HL-60 (cell line): ENCODE data around the gene ALDH1A1.

Source experiments
- DNase-seq, 2 experiments: peaks; one replicate each; pipeline ENCODE4 v3.0.0-alpha.2; 2010 to 2020; ENCODE audit warnings: low read depth in 1 of 2, low spot score in 1 of 2
- H3K27ac ChIP-seq: fragments of 250-450 bp; sonication (Bioruptor Pico); replicated peaks from 2 replicates; pipeline ENCODE4 v1.5.1; 2020; ENCODE audit warnings: mild to moderate bottlenecking, moderate library complexity
- H3K27me3 ChIP-seq: fragments of 250-450 bp; sonication (Bioruptor Pico); 2 replicates; pipeline ENCODE4 v1.5.1; 2021; ENCODE audit warnings: mild to moderate bottlenecking, moderate library complexity; ENCODE audit not compliant: insufficient read depth, poor library complexity, severe bottlenecking
- H3K4me3 ChIP-seq: replicated peaks from 2 replicates; pipeline ENCODE4 v1.5.1; 2011; ENCODE audit warnings: mild to moderate bottlenecking, control low read depth, low read length; ENCODE audit not compliant: insufficient read depth
- GABPA ChIP-seq: IDR thresholded peaks from 2 replicates; pipeline ENCODE4 v1.6.1; 2012; ENCODE audit warnings: low read depth
- POLR2AphosphoS5 ChIP-seq: IDR thresholded peaks from 2 replicates; pipeline ENCODE4 v1.6.1; 2012; ENCODE audit warnings: low read depth
- SPI1 ChIP-seq: IDR thresholded peaks from 2 replicates; pipeline ENCODE4 v1.6.1; 2012; ENCODE audit warnings: low read depth, mild to moderate bottlenecking, borderline replicate concordance
- TF ChIP-seq, protein P1 (sequence below): IDR thresholded peaks from one replicate; pipeline ENCODE4 v1.5.1; 2011; ENCODE audit warnings: low read length, control low read depth, inconsistent platforms; ENCODE audit not compliant: insufficient read depth
- TF ChIP-seq, protein P2 (sequence below): IDR thresholded peaks from 2 replicates; pipeline ENCODE4 v1.6.1; 2012; ENCODE audit warnings: low read depth; ENCODE audit not compliant: insufficient replicate concordance

ALDH1A1 gene

DNA sequence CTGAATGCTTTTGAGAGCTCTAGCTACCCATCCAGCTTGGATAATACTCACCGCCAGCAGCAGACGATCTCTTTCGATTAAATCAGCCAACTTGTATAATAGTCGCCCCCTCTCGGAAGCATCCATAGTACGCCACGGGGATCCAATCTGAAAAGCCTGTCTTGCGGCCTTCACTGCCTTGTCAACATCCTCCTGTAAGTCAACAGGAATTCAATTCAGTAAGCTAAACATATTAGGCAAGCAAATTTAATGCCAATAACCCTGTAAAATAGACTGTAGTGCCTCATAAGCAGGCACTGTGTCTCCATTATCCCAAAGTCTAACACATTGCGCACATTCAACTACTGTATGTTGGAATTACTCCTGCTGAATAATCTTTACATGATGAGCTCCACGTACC lies 22.0 kb downstream of the ALDH1A1 start:
- DNase-seq: no peak
- Histone ChIP-seq H3K27ac (no peak overlapping the region), H3K27me3 (no peaks in the 10 kb centered on the region), H3K4me3 (no peak overlapping the region)
- TF ChIP-seq GABPA: no peak
- TF ChIP-seq SPI1: no peak
- TF ChIP-seq, protein P1, sequence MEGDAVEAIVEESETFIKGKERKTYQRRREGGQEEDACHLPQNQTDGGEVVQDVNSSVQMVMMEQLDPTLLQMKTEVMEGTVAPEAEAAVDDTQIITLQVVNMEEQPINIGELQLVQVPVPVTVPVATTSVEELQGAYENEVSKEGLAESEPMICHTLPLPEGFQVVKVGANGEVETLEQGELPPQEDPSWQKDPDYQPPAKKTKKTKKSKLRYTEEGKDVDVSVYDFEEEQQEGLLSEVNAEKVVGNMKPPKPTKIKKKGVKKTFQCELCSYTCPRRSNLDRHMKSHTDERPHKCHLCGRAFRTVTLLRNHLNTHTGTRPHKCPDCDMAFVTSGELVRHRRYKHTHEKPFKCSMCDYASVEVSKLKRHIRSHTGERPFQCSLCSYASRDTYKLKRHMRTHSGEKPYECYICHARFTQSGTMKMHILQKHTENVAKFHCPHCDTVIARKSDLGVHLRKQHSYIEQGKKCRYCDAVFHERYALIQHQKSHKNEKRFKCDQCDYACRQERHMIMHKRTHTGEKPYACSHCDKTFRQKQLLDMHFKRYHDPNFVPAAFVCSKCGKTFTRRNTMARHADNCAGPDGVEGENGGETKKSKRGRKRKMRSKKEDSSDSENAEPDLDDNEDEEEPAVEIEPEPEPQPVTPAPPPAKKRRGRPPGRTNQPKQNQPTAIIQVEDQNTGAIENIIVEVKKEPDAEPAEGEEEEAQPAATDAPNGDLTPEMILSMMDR: no peak

DNA sequence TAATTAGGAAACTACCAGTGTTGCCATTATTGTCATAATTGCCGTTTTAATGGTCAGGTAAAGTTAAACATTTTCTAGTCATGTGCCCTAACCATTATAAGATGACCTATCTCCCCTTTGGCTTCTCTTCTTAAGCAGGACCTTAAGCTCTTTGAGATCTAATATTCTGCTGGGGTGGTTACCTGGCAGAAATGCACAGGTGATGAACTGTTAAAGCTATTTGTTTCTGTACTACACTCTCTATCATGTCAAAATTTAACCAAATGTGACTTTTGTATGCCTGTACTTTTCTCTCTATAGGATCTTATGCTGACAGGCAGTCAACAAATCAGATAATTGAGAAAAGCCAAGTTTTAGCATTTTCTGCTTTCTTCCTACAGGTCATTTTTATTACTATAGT lies 23.3 kb downstream of the ALDH1A1 start:
- no peak for DNase-seq
- H3K4me3 ChIP-seq: no peak overlapping the region
- H3K27ac ChIP-seq: no peak overlapping the region
- H3K27me3 ChIP-seq: no peaks in the 10 kb centered on the region
- no peak for TF ChIP-seq POLR2AphosphoS5
- no peak for TF ChIP-seq GABPA
- TF ChIP-seq, protein P1: no peak
- TF ChIP-seq SPI1: no peak
- TF ChIP-seq, protein P2, sequence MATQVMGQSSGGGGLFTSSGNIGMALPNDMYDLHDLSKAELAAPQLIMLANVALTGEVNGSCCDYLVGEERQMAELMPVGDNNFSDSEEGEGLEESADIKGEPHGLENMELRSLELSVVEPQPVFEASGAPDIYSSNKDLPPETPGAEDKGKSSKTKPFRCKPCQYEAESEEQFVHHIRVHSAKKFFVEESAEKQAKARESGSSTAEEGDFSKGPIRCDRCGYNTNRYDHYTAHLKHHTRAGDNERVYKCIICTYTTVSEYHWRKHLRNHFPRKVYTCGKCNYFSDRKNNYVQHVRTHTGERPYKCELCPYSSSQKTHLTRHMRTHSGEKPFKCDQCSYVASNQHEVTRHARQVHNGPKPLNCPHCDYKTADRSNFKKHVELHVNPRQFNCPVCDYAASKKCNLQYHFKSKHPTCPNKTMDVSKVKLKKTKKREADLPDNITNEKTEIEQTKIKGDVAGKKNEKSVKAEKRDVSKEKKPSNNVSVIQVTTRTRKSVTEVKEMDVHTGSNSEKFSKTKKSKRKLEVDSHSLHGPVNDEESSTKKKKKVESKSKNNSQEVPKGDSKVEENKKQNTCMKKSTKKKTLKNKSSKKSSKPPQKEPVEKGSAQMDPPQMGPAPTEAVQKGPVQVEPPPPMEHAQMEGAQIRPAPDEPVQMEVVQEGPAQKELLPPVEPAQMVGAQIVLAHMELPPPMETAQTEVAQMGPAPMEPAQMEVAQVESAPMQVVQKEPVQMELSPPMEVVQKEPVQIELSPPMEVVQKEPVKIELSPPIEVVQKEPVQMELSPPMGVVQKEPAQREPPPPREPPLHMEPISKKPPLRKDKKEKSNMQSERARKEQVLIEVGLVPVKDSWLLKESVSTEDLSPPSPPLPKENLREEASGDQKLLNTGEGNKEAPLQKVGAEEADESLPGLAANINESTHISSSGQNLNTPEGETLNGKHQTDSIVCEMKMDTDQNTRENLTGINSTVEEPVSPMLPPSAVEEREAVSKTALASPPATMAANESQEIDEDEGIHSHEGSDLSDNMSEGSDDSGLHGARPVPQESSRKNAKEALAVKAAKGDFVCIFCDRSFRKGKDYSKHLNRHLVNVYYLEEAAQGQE: no peak

DNA sequence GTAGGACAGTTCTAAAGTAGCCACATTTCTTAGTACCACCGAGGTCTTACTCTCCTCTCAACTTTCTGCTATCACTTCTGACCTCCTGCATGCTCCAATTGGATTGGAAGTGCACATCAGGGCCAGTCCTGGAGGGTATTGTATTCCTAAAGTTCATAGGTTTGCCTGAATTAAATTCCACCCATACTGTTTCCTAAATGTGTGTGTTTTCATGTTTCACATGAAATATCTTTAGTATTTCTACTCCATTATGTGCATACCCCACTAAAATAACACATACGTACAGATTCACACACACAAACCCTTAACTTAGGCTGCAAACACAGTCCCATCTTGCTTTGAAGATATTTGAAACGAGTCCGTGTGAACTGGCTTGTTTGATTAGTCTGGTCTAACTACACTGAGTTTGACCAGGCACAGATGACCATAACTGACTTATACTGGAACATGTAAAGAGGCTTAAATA lies 24.8 kb downstream of the ALDH1A1 start:
- DNase-seq: no peak
- H3K27ac ChIP-seq: no peak overlapping the region
- no peak for TF ChIP-seq SPI1
- TF ChIP-seq GABPA: no peak
- TF ChIP-seq, protein P2: no peak
- H3K4me3 ChIP-seq: no peak overlapping the region
- no peaks in the 10 kb centered on the region for H3K27me3 ChIP-seq

DNA sequence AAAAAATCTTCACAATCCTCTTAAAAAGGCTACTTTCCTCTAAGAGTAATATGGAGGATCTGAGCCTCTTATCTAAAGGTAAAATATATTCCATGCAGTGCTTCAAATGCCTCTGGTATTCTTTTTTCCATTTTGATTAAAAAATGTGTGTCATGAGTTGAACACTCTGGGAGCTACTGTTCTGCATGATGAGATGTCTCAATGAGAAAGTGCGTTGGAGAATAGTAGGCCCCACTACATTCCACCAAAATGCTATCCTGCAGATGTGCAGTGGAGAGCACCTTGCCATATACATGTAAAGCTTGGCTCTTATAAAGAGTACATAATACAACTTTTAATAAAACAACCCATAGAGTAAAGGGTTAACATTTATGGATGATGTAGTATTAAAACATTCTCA lies 26.3 kb downstream of the ALDH1A1 start:
- no peaks in the 10 kb centered on the region for H3K27me3 ChIP-seq
- no peak for DNase-seq
- H3K4me3 ChIP-seq: no peak overlapping the region
- TF ChIP-seq, protein P2: no peak
- TF ChIP-seq POLR2AphosphoS5 (no peak), GABPA (no peak), SPI1 (no peak)
- TF ChIP-seq, protein P1: no peak
- H3K27ac ChIP-seq: no peak overlapping the region
